ENCODE data around the gene SERINC5. TPM values are rescaled to one million over a fixed set of nuclear protein-coding genes. Genes with fewer than 3 reads are reported as not detected.
"Not testable (repeated sequence)": the region's sequence is repeated elsewhere in the genome, so short reads cannot be mapped to it uniquely, and the experiment has no call there.

SERINC5 gene
- total RNA-seq, 1 donor from 2014 or later = 44.8 TPM

GRCh38 chr5:80182809-80183580, 72.9 kb downstream of the SERINC5 start:
- FAIRE-seq = no peak

GRCh38 chr5:80181618-80182211, 74.1 kb downstream of the SERINC5 start:
- FAIRE-seq = no peak

More at GRCh38 chr5:80182809-80183580, 72.9 kb downstream of the SERINC5 start:
- no peak for DNase-seq (ENCODE audit: low spot score in 2 of 2)

GRCh38 chr5:80177236-80177635, 78.6 kb downstream of the SERINC5 start:
- DNase-seq (ENCODE audit: low spot score in 2 of 2) = no peak
- FAIRE-seq = no peak

More at GRCh38 chr5:80181618-80182211, 74.1 kb downstream of the SERINC5 start:
- DNase-seq (ENCODE audit: low spot score in 2 of 2) = no peak

- FAIRE-seq = no peak
Measured at GRCh38 chr5:80175337-80175736, 80.5 kb downstream of the SERINC5 start.

GRCh38 chr5:80174790-80175189, 81.1 kb downstream of the SERINC5 start:
- DNase-seq (ENCODE audit: low spot score in 2 of 2) (no peak), FAIRE-seq (no peak)

More at GRCh38 chr5:80175337-80175736, 80.5 kb downstream of the SERINC5 start:
- DNase-seq (ENCODE audit: low spot score in 2 of 2) = no peak

- FAIRE-seq (no peak), DNase-seq (ENCODE audit: low spot score in 2 of 2) (no peak)
Measured at GRCh38 chr5:80172067-80172695, 83.7 kb downstream of the SERINC5 start.

GRCh38 chr5:80170117-80170535, 85.7 kb downstream of the SERINC5 start:
- no peak for DNase-seq (ENCODE audit: low spot score in 2 of 2)
- FAIRE-seq = no peak

GRCh38 chr5:80168388-80169028, 87.3 kb downstream of the SERINC5 start:
- FAIRE-seq (no peak), DNase-seq (ENCODE audit: low spot score in 2 of 2) (no peak)

GRCh38 chr5:80165452-80165851, 90.4 kb downstream of the SERINC5 start:
- DNase-seq (ENCODE audit: low spot score in 2 of 2) (no peak), FAIRE-seq (no peak)

- no peak for FAIRE-seq
Measured at GRCh38 chr5:80161165-80161564, 94.7 kb downstream of the SERINC5 start.

GRCh38 chr5:80160242-80160641, 95.6 kb downstream of the SERINC5 start:
- FAIRE-seq = no peak
- DNase-seq (ENCODE audit: low spot score in 2 of 2) = no peak

More at GRCh38 chr5:80161165-80161564, 94.7 kb downstream of the SERINC5 start:
- DNase-seq (ENCODE audit: low spot score in 2 of 2) = no peak

- DNase-seq (ENCODE audit: low spot score in 2 of 2) = no peak
- no peak for FAIRE-seq
Measured at GRCh38 chr5:80159133-80159815, 96.6 kb downstream of the SERINC5 start.

- DNase-seq (ENCODE audit: low spot score in 2 of 2) (no peak), FAIRE-seq (no peak)
Measured at GRCh38 chr5:80156156-80156555, 99.7 kb downstream of the SERINC5 start.

GRCh38 chr5:80154749-80155148, 101.1 kb downstream of the SERINC5 start:
- DNase-seq (ENCODE audit: low spot score in 2 of 2) (no peak), FAIRE-seq (no peak)

- DNase-seq (ENCODE audit: low spot score in 2 of 2); FAIRE-seq: not testable (repeated sequence)
Measured at GRCh38 chr5:80154289-80154688, 101.6 kb downstream of the SERINC5 start.

GRCh38 chr5:80153586-80154126, 102.2 kb downstream of the SERINC5 start:
- FAIRE-seq (no peak), DNase-seq (ENCODE audit: low spot score in 2 of 2) (no peak)

GRCh38 chr5:80152778-80153177, 103.1 kb downstream of the SERINC5 start:
- FAIRE-seq (no peak), DNase-seq (ENCODE audit: low spot score in 2 of 2) (no peak)

- DNase-seq (ENCODE audit: low spot score in 2 of 2) (no peak), FAIRE-seq (no peak)
Measured at GRCh38 chr5:80151890-80152289, 104.0 kb downstream of the SERINC5 start.

- no peak for FAIRE-seq
Measured at GRCh38 chr5:80150731-80151130, 105.1 kb downstream of the SERINC5 start.

GRCh38 chr5:80149161-80149609, 106.7 kb downstream of the SERINC5 start:
- FAIRE-seq (no peak), DNase-seq (ENCODE audit: low spot score in 2 of 2) (no peak)

More at GRCh38 chr5:80150731-80151130, 105.1 kb downstream of the SERINC5 start:
- no peak for DNase-seq (ENCODE audit: low spot score in 2 of 2)

Measured in frontal cortex (tissue), 4 donors.